ENCODE measurements around the gene TEX54. TPM values are rescaled to one million over a fixed set of nuclear protein-coding genes. Genes with fewer than 3 reads are reported as not detected.

Gene TEX54
- total and polyA plus RNA-seq, 2 of the 13 experiments (the other 11 are each of a cell fraction or from before 2014, with no cell fraction given) = not detected

- TF ChIP-seq SOX5 (CRISPR knock-in tag; IDR thresholded peaks at IDR 0.05; ENCODE audit: borderline replicate concordance) (no peak), HMG20A (CRISPR knock-in tag; IDR thresholded peaks at IDR 0.05; ENCODE audit: borderline replicate concordance) (no peak), HOXA7 (CRISPR knock-in tag; IDR thresholded peaks at IDR 0.05) (no peak), ZBTB49 (CRISPR knock-in tag; IDR thresholded peaks at IDR 0.05; ENCODE audit: borderline replicate concordance) (no peak), ZFP36L1 (CRISPR knock-in tag; IDR thresholded peaks at IDR 0.05) (0 out of 2 replicates have a peak, but pooled peaks have one; percentile 86), HINFP (CRISPR knock-in tag; IDR thresholded peaks at IDR 0.05; ENCODE audit: low read depth) (no peak), CAMTA2 (CRISPR knock-in tag; IDR thresholded peaks at IDR 0.05; ENCODE audit: borderline replicate concordance) (no peak), ZXDC (CRISPR knock-in tag; IDR thresholded peaks at IDR 0.05) (peak; percentile 92; the same call in 1 of the 2 replicates), FOSL2 (CRISPR knock-in tag; IDR thresholded peaks at IDR 0.05) (peak; percentile 32; the same call in 1 of the 2 replicates), ZFP36L2 (CRISPR knock-in tag; IDR thresholded peaks at IDR 0.05) (no peak), ARNT (IDR thresholded peaks at IDR 0.05) (no peak), AHR (CRISPR knock-in tag; IDR thresholded peaks at IDR 0.05) (no peak), E2F5 (CRISPR knock-in tag; conservative IDR thresholded peaks at IDR 0.05) (no peak), TMF1 (CRISPR knock-in tag; IDR thresholded peaks at IDR 0.05; ENCODE audit: low read depth) (peak; percentile 63), SP1 (IDR thresholded peaks at IDR 0.05) (no peak), SP1 (CRISPR knock-in tag; IDR thresholded peaks at IDR 0.05) (peak; percentile 72), ZNF749 (CRISPR knock-in tag; IDR thresholded peaks at IDR 0.05; ENCODE audit: borderline replicate concordance) (peak; percentile 91), ZBTB44 (CRISPR knock-in tag; IDR thresholded peaks at IDR 0.05) (no peak), FOXJ3 (CRISPR knock-in tag; IDR thresholded peaks at IDR 0.05; ENCODE audit: borderline replicate concordance) (no peak), PPARG (CRISPR knock-in tag; conservative IDR thresholded peaks at IDR 0.05) (no peak; the same call in 1 of the 2 replicates), MZF1 (CRISPR knock-in tag; IDR thresholded peaks at IDR 0.05; ENCODE audit: borderline replicate concordance) (0 out of 2 replicates have a peak, but pooled peaks have one; percentile 58), FOXP1 (IDR thresholded peaks at IDR 0.05) (no peak), FOXP1 (CRISPR knock-in tag; IDR thresholded peaks at IDR 0.05) (no peak)
These were observed 41.0 kb downstream of the TEX54 start, which contains the start of gene TMEM223 (continued) for GRCh38 chr11:62791501-62792201.
